ENCODE data around the gene FAM229A.

Gene FAM229A

GRCh38 chr1:32331549-32331948 lies 30.7 kb downstream of the FAM229A start:
- H3K4me3 ChIP-seq (ENCODE audit: low read length) = no peak overlapping the region
- peaks cover 34% of the 10 kb centered on the region; the same call in 1 of the 2 replicates for H3K36me3 ChIP-seq (ENCODE audit: control insufficient read depth, insufficient read depth, low read length)
- no peaks in the 10 kb centered on the region for H3K9me3 ChIP-seq (ENCODE audit: control insufficient read depth, insufficient read depth, low read length)
- no peak overlapping the region for H3K27ac ChIP-seq (ENCODE audit: low read length)
- no CpG with 5 or more reads among the region's 12 CpGs for WGBS (ENCODE audit: insufficient coverage, insufficient read length)
- H3K4me1 ChIP-seq (ENCODE audit: control insufficient read depth, insufficient read depth, low read length) = peaks cover 8% of the 10 kb centered on the region
- H3K27me3 ChIP-seq (ENCODE audit: control insufficient read depth, insufficient read depth, low read length) = no peaks in the 10 kb centered on the region
- no peak for DNase-seq (ENCODE audit: low read depth, low spot score)

GRCh38 chr1:32330558-32331151 lies 31.6 kb downstream of the FAM229A start:
- no peak for DNase-seq (ENCODE audit: low read depth, low spot score)
- H3K9me3 ChIP-seq (ENCODE audit: control insufficient read depth, insufficient read depth, low read length) = no peaks in the 10 kb centered on the region
- peaks cover 8% of the 10 kb centered on the region; the same call in 1 of the 2 replicates for H3K4me1 ChIP-seq (ENCODE audit: control insufficient read depth, insufficient read depth, low read length)
- no peak overlapping the region for H3K4me3 ChIP-seq (ENCODE audit: low read length)
- no CpG with 5 or more reads among the region's 12 CpGs for WGBS (ENCODE audit: insufficient coverage, insufficient read length)
- H3K27ac ChIP-seq (ENCODE audit: low read length) = no peak overlapping the region
- peaks cover 34% of the 10 kb centered on the region; the same call in 1 of the 2 replicates for H3K36me3 ChIP-seq (ENCODE audit: control insufficient read depth, insufficient read depth, low read length)
- H3K27me3 ChIP-seq (ENCODE audit: control insufficient read depth, insufficient read depth, low read length) = no peaks in the 10 kb centered on the region

GRCh38 chr1:32329931-32330466 lies 32.3 kb downstream of the FAM229A start:
- Histone ChIP-seq H3K4me1 (ENCODE audit: control insufficient read depth, insufficient read depth, low read length) (peaks cover 8% of the 10 kb centered on the region; the same call in 1 of the 2 replicates), H3K27ac (ENCODE audit: low read length) (no peak overlapping the region), H3K36me3 (ENCODE audit: control insufficient read depth, insufficient read depth, low read length) (peaks cover 34% of the 10 kb centered on the region; the same call in 1 of the 2 replicates), H3K27me3 (ENCODE audit: control insufficient read depth, insufficient read depth, low read length) (no peaks in the 10 kb centered on the region), H3K9me3 (ENCODE audit: control insufficient read depth, insufficient read depth, low read length) (no peaks in the 10 kb centered on the region), H3K4me3 (ENCODE audit: low read length) (no peak overlapping the region)
- WGBS (ENCODE audit: insufficient coverage, insufficient read length) = no CpG with 5 or more reads among the region's 4 CpGs
- DNase-seq (ENCODE audit: low read depth, low spot score) = no peak

- no peak overlapping the region for H3K4me3 ChIP-seq (ENCODE audit: low read length)
- H3K27ac ChIP-seq (ENCODE audit: low read length) = no peak overlapping the region
- no CpG with 5 or more reads among the region's 11 CpGs for WGBS (ENCODE audit: insufficient coverage, insufficient read length)
- H3K4me1 ChIP-seq (ENCODE audit: control insufficient read depth, insufficient read depth, low read length) = no peaks in the 10 kb centered on the region
- no peak for DNase-seq (ENCODE audit: low read depth, low spot score)
- H3K36me3 ChIP-seq (ENCODE audit: control insufficient read depth, insufficient read depth, low read length) = peaks cover 22% of the 10 kb centered on the region; the same call in 1 of the 2 replicates
- H3K27me3 ChIP-seq (ENCODE audit: control insufficient read depth, insufficient read depth, low read length) = no peaks in the 10 kb centered on the region
- no peaks in the 10 kb centered on the region for H3K9me3 ChIP-seq (ENCODE audit: control insufficient read depth, insufficient read depth, low read length)
Measured at GRCh38 chr1:32327204-32327603, 35.1 kb downstream of the FAM229A start.

GRCh38 chr1:32321712-32322291 lies 40.5 kb downstream of the FAM229A start:
- no peaks in the 10 kb centered on the region for H3K4me1 ChIP-seq (ENCODE audit: control insufficient read depth, insufficient read depth, low read length)
- no peak overlapping the region for H3K4me3 ChIP-seq (ENCODE audit: low read length)
- H3K36me3 ChIP-seq (ENCODE audit: control insufficient read depth, insufficient read depth, low read length) = peaks cover 5% of the 10 kb centered on the region; the same call in 1 of the 2 replicates
- no CpG with 5 or more reads among the region's 5 CpGs for WGBS (ENCODE audit: insufficient coverage, insufficient read length)
- H3K9me3 ChIP-seq (ENCODE audit: control insufficient read depth, insufficient read depth, low read length) = no peaks in the 10 kb centered on the region
- no peak for DNase-seq (ENCODE audit: low read depth, low spot score)
- H3K27me3 ChIP-seq (ENCODE audit: control insufficient read depth, insufficient read depth, low read length) = no peaks in the 10 kb centered on the region
- H3K27ac ChIP-seq (ENCODE audit: low read length) = no peak overlapping the region

GRCh38 chr1:32318127-32318869 lies 44.0 kb downstream of the FAM229A start:
- Histone ChIP-seq H3K27me3 (ENCODE audit: control insufficient read depth, insufficient read depth, low read length) (no peaks in the 10 kb centered on the region), H3K9me3 (ENCODE audit: control insufficient read depth, insufficient read depth, low read length) (no peaks in the 10 kb centered on the region), H3K36me3 (ENCODE audit: control insufficient read depth, insufficient read depth, low read length) (peaks cover 4% of the 10 kb centered on the region; the same call in 1 of the 2 replicates), H3K4me3 (ENCODE audit: low read length) (no peak overlapping the region), H3K27ac (ENCODE audit: low read length) (no peak overlapping the region), H3K4me1 (ENCODE audit: control insufficient read depth, insufficient read depth, low read length) (no peaks in the 10 kb centered on the region)
- DNase-seq (ENCODE audit: low read depth, low spot score) = no peak
- no CpG with 5 or more reads among the region's 10 CpGs for WGBS (ENCODE audit: insufficient coverage, insufficient read length)

- Histone ChIP-seq H3K4me3 (ENCODE audit: low read length) (no peak overlapping the region), H3K27ac (ENCODE audit: low read length) (no peak overlapping the region)
Measured at GRCh38 chr1:32316903-32317277, 45.4 kb downstream of the FAM229A start.

GRCh38 chr1:32311709-32312393 lies 50.4 kb downstream of the FAM229A start:
- H3K36me3 ChIP-seq (ENCODE audit: control insufficient read depth, insufficient read depth, low read length) = no peaks in the 10 kb centered on the region
- H3K4me3 ChIP-seq (ENCODE audit: low read length) = no peak overlapping the region
- no CpG with 5 or more reads among the region's 2 CpGs for WGBS (ENCODE audit: insufficient coverage, insufficient read length)
- H3K27me3 ChIP-seq (ENCODE audit: control insufficient read depth, insufficient read depth, low read length) = no peaks in the 10 kb centered on the region
- no peak overlapping the region for H3K27ac ChIP-seq (ENCODE audit: low read length)
- no peaks in the 10 kb centered on the region for H3K4me1 ChIP-seq (ENCODE audit: control insufficient read depth, insufficient read depth, low read length)
- no peaks in the 10 kb centered on the region for H3K9me3 ChIP-seq (ENCODE audit: control insufficient read depth, insufficient read depth, low read length)
- no peak for DNase-seq (ENCODE audit: low read depth, low spot score)

More at GRCh38 chr1:32316903-32317277, 45.4 kb downstream of the FAM229A start:
- H3K4me1 ChIP-seq (ENCODE audit: control insufficient read depth, insufficient read depth, low read length) = no peaks in the 10 kb centered on the region
- no CpG with 5 or more reads among the region's 3 CpGs for WGBS (ENCODE audit: insufficient coverage, insufficient read length)
- H3K9me3 ChIP-seq (ENCODE audit: control insufficient read depth, insufficient read depth, low read length) = no peaks in the 10 kb centered on the region
- no peak for DNase-seq (ENCODE audit: low read depth, low spot score)
- H3K36me3 ChIP-seq (ENCODE audit: control insufficient read depth, insufficient read depth, low read length) = peaks cover 3% of the 10 kb centered on the region; the same call in 1 of the 2 replicates
- no peaks in the 10 kb centered on the region for H3K27me3 ChIP-seq (ENCODE audit: control insufficient read depth, insufficient read depth, low read length)
